HL-60 (cell line): ENCODE data around the gene FDXACB1.

Experiments used
- DNase-seq, 2 experiments: peaks; one replicate each; pipeline ENCODE4 v3.0.0-alpha.2; 2010 to 2020; ENCODE audit warnings: low read depth in 1 of 2, low spot score in 1 of 2
- H3K27ac ChIP-seq: fragments of 250-450 bp; sonication (Bioruptor Pico); replicated peaks from 2 replicates; pipeline ENCODE4 v1.5.1; 2020; ENCODE audit warnings: mild to moderate bottlenecking, moderate library complexity
- H3K27me3 ChIP-seq: fragments of 250-450 bp; sonication (Bioruptor Pico); 2 replicates; pipeline ENCODE4 v1.5.1; 2021; ENCODE audit warnings: mild to moderate bottlenecking, moderate library complexity; ENCODE audit not compliant: insufficient read depth, poor library complexity, severe bottlenecking
- H3K4me3 ChIP-seq: replicated peaks from 2 replicates; pipeline ENCODE4 v1.5.1; 2011; ENCODE audit warnings: mild to moderate bottlenecking, control low read depth, low read length; ENCODE audit not compliant: insufficient read depth
- GABPA ChIP-seq: IDR thresholded peaks from 2 replicates; pipeline ENCODE4 v1.6.1; 2012; ENCODE audit warnings: low read depth
- POLR2AphosphoS5 ChIP-seq: IDR thresholded peaks from 2 replicates; pipeline ENCODE4 v1.6.1; 2012; ENCODE audit warnings: low read depth
- SPI1 ChIP-seq: IDR thresholded peaks from 2 replicates; pipeline ENCODE4 v1.6.1; 2012; ENCODE audit warnings: low read depth, mild to moderate bottlenecking, borderline replicate concordance
- TF ChIP-seq, protein P1 (sequence below): IDR thresholded peaks from one replicate; pipeline ENCODE4 v1.5.1; 2011; ENCODE audit warnings: low read length, control low read depth, inconsistent platforms; ENCODE audit not compliant: insufficient read depth
- TF ChIP-seq, protein P2 (sequence below): IDR thresholded peaks from 2 replicates; pipeline ENCODE4 v1.6.1; 2012; ENCODE audit warnings: low read depth; ENCODE audit not compliant: insufficient replicate concordance

FDXACB1 gene

DNA sequence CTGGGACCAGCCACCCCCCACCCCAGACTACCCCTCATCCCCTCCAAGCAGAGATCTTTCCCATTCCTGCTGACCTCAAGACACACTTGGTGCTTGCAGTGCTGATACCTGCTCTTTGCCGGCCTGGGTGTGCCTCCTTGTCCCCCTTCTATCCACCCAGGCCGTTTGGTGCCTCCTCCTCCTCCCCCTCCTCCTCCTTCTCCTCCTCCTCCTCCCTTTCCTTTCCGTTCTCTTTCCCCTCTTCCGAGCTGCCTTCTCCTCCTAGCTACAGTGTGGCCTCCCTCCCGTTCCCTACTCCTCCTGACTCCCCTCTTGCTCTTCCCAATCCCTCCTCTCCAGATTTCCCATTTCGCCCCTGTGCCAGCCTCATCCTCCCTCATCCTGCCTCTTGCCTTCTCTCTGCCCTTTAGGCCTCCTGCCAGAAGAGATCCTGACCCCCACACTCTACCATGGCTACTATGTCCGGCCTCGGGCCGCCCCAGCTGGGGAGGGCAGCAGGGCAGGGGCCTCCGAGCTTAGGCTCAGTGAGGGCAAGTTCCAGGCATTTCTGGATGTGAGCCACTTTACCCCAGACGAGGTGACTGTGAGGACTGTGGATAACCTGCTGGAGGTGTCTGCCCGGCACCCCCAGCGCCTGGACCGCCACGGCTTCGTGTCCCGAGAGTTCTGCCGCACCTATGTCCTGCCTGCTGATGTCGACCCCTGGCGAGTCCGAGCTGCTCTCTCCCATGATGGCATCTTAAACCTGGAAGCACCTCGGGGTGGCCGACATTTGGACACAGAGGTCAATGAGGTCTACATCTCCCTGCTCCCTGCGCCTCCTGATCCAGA lies 34.3 kb upstream of the FDXACB1 start:
- DNase-seq = no peak
- Histone ChIP-seq H3K4me3 (no peak overlapping the region), H3K27ac (no peak overlapping the region), H3K27me3 (peaks cover 7% of the 10 kb centered on the region)
- TF ChIP-seq, protein P1, sequence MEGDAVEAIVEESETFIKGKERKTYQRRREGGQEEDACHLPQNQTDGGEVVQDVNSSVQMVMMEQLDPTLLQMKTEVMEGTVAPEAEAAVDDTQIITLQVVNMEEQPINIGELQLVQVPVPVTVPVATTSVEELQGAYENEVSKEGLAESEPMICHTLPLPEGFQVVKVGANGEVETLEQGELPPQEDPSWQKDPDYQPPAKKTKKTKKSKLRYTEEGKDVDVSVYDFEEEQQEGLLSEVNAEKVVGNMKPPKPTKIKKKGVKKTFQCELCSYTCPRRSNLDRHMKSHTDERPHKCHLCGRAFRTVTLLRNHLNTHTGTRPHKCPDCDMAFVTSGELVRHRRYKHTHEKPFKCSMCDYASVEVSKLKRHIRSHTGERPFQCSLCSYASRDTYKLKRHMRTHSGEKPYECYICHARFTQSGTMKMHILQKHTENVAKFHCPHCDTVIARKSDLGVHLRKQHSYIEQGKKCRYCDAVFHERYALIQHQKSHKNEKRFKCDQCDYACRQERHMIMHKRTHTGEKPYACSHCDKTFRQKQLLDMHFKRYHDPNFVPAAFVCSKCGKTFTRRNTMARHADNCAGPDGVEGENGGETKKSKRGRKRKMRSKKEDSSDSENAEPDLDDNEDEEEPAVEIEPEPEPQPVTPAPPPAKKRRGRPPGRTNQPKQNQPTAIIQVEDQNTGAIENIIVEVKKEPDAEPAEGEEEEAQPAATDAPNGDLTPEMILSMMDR = no peak
- TF ChIP-seq POLR2AphosphoS5 (no peak), SPI1 (no peak), GABPA (no peak)
- TF ChIP-seq, protein P2, sequence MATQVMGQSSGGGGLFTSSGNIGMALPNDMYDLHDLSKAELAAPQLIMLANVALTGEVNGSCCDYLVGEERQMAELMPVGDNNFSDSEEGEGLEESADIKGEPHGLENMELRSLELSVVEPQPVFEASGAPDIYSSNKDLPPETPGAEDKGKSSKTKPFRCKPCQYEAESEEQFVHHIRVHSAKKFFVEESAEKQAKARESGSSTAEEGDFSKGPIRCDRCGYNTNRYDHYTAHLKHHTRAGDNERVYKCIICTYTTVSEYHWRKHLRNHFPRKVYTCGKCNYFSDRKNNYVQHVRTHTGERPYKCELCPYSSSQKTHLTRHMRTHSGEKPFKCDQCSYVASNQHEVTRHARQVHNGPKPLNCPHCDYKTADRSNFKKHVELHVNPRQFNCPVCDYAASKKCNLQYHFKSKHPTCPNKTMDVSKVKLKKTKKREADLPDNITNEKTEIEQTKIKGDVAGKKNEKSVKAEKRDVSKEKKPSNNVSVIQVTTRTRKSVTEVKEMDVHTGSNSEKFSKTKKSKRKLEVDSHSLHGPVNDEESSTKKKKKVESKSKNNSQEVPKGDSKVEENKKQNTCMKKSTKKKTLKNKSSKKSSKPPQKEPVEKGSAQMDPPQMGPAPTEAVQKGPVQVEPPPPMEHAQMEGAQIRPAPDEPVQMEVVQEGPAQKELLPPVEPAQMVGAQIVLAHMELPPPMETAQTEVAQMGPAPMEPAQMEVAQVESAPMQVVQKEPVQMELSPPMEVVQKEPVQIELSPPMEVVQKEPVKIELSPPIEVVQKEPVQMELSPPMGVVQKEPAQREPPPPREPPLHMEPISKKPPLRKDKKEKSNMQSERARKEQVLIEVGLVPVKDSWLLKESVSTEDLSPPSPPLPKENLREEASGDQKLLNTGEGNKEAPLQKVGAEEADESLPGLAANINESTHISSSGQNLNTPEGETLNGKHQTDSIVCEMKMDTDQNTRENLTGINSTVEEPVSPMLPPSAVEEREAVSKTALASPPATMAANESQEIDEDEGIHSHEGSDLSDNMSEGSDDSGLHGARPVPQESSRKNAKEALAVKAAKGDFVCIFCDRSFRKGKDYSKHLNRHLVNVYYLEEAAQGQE = no peak

DNA sequence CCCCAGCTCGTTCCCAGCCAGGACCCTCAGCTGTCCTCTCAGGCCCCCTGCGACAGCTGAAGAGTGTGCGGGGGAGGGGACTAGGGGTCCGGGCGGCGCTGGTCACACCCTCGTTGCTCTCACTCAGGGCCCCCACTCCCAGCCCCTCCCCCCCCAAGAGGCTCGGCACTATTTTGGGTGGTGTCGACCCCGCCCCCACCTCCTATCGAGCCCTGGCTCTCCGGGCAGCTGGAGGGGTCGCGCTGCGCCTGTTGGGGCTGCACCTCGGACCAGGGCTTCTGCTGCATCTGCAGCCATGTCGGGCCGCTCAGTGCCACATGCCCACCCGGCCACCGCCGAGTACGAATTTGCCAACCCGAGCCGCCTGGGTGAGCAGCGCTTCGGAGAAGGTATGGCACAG lies 33.6 kb upstream of the FDXACB1 start, which contains the start of gene HSPB2:
Gene HSPB2 (plus strand): TSS at position 200 of the 400 bp plus-strand sequence. CDS start 96 bp downstream, at position 296.
- peaks cover 7% of the 10 kb centered on the region for H3K27me3 ChIP-seq
- no peak within 1 kb of the TSS for H3K27ac ChIP-seq
- TF ChIP-seq POLR2AphosphoS5 = no peak
- TF ChIP-seq, protein P1 = no peak
- no peak for TF ChIP-seq SPI1
- TF ChIP-seq, protein P2 = no peak
- no peak for TF ChIP-seq GABPA
- H3K4me3 ChIP-seq = no peak within 1 kb of the TSS
- no peak for DNase-seq

DNA sequence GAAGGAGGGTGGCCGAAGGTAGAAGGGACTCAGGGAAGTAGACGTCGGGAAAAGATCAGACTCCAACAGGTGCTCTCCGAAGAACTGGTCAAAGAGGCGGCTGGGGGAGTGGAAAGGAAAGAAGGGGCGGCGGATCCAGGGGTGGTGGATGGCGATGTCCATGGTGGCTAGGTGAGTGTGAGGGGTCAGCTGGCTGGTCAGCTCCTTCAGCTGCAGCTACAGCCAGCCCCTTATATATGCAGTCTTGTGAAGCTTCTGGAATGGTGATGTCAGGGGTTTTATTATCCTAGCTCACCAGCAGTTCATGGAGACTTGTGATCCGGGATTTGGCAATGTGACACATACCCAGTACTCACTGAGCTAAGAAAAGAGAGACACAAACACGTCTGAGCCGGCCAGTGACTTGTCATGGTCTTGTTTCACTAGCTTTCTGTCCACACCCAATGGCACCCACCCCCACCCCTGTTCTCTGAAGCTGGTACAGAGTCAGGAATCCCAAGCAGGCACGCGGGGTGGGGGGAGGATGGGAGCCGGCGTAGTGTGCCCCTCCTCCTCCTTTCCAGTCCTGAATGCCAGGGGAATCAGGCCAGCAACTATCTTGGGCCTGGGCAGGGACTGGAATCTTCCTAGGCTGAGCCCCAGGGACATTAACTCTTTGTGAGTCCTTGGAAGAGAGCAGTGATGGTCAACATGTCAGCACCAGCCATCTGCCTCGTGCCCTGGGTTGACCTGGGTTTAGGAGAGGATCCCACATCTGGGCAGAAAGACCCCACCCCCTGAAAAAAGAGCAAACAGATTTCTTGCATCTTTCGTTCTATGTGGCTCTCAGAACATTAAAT lies 32.8 kb upstream of the FDXACB1 start, which contains the start of gene CRYAB:
Gene CRYAB (minus strand): TSS at position 208 of the 839 bp plus-strand sequence. CDS start 46 bp downstream, at position 162.
- no peak within 1 kb of the TSS for H3K4me3 ChIP-seq
- H3K27ac ChIP-seq = no peak within 1 kb of the TSS
- TF ChIP-seq SPI1 = no peak
- no peak for TF ChIP-seq POLR2AphosphoS5
- TF ChIP-seq, protein P1 = no peak
- TF ChIP-seq, protein P2 = no peak
- no peak for TF ChIP-seq GABPA
- H3K27me3 ChIP-seq = peaks cover 7% of the 10 kb centered on the region
- DNase-seq = no peak
